ENCODE results near the gene CCDC116.

CCDC116 gene

DNA sequence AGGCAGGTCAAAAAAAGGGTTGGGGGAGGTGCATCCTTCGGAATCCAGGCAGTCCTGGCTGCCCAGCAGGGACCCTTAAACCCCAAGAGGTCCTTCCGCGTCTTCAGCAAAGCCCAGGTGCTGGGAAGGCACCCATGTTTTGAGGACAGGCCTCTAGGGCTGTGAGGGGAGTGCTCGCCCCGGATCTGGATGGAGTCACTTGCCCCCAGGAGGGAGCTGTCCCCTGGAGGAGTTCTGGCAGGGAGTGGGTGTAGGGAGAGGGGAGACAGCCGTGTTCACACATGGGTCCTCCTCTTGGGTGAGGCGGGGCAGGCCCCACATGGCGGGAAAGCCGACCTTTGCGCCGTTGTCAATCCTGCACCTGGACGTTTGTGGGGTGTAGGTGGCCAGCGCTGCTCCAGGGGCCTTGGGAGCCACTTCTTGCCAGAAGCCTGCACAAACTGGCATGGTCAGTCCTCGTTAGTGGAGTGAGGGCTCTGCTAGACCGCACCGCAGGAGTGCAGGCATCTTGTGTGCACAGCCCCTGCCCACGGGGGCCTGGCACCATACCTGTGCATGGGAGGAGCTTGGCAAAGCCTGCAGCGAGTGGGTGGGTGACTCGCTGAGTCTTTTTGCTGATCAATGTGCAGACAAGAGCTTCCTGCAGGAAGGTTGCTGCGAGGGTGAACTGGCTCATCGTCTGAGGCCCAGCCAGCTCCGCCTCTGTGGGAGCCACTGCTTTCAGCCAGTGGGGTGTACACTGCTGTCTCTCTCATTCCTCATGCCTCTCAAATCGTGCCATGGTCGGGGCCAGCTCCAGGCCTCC, 49.2 kb downstream of the CCDC116 start:
- DNase-seq (ENCODE audit: low spot score) = no peak

DNA sequence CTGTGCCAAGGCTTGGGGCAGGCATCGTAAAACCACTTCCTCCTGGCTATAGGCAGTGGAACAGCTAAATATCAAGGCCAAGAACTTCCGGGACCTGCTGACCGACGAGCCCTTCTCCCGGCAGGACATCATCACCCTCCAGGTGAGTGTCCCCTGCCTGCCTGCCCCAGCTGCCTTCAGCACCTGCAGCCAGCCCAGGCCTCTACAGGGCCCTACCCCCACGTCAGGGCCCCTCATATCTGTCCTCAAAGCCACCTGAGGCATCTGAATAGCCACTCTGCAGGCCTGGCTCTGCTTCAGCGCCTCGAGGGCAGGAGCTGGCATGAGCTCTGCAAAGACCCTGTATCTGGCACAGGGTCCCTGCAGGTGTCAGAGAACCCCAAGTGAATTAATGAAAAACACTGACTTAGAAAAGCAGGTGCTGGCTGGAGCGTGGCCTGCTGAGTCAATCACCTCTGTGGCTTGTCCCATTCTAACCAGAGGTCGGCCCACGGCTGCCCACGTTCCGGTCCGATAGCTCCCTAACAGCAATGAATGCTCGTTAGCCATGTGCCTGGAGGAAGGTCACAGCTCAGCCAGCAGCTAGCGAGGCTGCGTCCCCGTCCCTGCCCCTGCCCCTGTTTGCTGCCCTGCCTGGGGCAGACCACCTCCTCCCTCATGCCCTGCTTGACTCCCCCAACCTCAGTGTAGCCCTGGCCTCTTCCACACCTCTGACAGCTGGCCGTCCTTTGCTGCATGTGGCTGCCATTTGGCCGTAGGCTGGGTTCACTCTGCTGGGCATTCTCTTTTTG, 50.0 kb downstream of the CCDC116 start:
- DNase-seq (ENCODE audit: low spot score) = no peak

DNA sequence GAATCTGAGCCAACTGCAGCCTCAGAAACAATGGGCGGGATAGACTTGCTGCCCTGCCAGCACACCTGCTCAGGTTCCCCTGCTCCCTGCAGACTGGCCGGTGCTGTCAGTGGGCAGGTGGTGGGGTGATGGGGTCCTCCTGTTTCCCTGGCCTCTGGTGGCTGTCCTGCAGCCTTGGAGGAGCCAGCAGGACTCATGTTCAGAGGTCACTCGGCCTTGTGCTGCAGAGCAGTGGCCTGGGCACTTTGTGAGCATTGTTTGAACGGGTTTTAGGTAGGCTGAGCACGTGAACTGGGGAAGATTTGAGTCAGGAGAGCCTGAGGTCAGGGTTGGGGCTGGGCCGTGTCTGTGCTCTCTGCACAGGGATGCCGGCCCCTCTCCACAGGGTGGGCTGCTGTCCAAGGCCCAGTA, 50.8 kb downstream of the CCDC116 start:
- no peak for DNase-seq (ENCODE audit: low spot score)

DNA sequence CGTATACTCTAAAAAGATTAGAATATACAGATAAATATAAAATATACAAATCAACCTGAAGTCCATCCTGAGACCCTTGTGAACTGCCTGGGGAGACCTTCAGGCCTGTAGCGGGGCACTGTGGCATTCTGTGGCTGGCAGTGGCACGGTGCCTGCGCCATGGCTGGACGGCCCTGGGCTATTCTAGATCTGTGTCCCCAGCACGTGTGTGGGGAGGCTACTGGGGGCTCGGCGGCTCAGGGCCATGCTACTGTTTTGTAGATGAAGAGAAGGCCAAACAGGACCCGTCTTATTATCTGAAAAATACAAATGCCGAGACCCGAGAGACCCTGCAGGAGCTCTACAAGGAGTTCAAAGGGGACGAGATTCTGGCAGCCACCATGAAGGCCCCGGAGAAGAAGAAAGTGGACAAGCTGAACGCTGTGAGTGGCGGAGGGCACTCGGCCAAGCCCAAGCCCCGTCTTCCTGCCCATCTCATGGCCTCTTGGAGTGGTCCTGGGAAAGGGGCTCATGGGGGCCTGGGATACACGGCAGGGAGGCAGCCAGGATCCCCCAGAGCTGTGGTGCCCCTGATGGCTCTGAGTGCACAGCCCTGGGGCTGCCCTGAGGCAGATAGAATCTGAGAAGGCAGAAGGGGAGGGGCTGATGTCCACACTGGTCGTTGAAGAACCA, 52.1 kb downstream of the CCDC116 start:
- DNase-seq (ENCODE audit: low spot score) = no peak

DNA sequence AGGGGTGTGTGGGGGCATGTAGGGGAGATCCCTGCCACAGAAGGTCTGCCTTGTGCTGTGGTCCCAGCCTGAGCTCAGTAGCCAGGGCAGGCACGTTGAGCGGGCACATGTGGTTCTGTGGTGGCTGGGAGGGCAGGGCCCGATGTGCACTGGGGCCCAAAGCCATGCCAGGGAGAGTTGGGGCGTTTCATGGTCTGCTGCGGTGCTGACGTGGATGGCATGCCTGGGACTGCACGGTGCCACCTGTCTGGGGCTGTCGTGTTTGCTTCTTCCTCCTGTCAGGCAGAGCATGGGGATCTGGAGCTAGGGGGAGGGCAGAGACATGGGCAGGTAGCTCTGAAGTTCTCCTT, 52.6 kb downstream of the CCDC116 start:
- no peak for DNase-seq (ENCODE audit: low spot score)

DNA sequence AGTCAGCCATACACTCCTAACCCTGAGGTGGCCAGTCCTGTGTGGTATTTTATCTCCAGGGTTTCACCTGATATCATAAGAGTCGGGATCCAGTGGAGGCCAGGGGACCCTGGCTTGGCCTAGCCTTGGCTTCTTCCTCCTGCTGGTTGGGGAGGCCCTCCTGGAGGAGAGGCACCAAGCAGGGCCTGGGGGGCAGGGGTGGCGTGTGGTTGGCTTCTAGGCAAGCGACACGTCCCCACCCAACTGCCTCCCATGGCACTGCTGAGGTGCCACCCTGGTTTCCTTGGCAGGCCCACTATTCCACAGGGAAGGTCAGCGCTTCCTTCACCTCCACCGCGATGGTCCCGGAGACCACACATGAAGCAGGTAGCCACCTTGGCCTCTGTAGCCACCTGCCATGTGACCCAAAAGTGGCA, 53.6 kb downstream of the CCDC116 start:
- no peak for DNase-seq (ENCODE audit: low spot score)
